ENCODE results near the gene PLCB4.

Gene PLCB4

DNA sequence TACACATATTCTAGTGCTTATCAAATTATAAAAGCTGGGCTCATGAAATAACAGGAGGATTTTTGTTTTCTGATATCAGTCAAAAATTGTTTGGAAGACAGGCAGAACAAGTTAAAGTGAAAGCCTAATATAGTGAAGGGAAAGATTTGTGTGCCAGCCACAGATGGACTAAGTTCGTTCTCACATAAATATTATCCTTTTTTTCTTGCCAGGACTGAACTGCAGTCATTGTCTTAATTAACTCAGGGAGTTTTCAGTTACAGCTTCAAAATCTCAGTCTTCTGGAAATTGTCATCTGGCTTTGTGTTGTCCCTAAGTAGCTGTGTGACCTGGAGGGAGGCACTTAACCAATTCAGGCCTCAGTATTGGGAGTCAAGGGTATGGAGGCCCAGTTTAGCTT is 40.7 kb downstream of the PLCB4 start:
- no peak for DNase-seq

- no peak for DNase-seq
Measured at GRCh38 chr20:9110365-9110764, 41.5 kb downstream of the PLCB4 start.

DNA sequence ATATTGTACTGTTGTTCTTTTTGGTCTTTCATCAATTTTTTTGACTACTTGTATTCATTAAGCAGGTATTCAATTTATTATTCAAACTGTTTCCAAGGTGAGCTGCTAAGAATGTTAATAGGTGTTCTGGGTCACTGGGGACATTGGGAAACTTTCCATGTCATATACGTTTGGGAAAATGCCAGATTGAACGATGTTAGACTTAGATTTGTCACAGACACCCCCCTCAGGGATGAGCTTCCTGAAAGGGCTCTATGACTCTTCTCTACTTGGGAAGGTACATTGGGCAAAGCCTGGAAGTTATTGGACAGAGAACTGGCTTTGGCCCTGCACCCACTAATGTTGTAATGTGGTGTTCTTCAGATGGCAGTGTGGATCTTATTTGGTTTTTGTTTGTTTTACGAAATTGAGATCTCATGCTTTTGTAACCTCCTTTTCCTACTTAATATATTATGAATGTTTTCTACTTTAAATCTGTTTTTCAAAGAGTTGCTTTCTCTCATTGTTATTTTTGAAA is 42.1 kb downstream of the PLCB4 start:
- DNase-seq = no peak

- DNase-seq = no peak
Measured at GRCh38 chr20:9112541-9113515, 43.9 kb downstream of the PLCB4 start.

GRCh38 chr20:9114709-9115108 is 45.8 kb downstream of the PLCB4 start:
- DNase-seq = no peak

- no peak for DNase-seq
Measured at GRCh38 chr20:9117548-9117947, 48.7 kb downstream of the PLCB4 start.

DNA sequence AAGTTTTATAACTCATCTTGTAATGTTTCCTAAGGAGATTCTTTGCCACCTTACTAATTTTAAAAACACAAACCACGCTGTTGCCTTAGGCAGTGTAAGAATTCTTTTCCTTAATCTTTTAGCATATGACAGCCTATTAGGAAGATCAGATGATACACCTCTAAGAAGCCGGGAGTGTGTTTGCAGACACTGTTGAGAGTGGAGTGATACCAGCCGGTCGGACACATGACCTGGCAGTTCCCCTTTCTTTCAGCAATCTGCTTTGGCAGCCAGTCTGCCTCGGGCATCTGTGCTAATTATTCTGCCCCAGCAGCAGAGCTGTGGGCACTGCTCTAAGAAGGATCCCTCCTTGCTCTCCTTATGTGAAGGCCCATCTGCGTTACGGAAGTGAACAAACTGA is 50.9 kb downstream of the PLCB4 start:
- DNase-seq = peak; percentile 4

- no peak for DNase-seq
Measured at GRCh38 chr20:9121211-9121610, 52.3 kb downstream of the PLCB4 start.

- DNase-seq = no peak
Measured at GRCh38 chr20:9122571-9122970, 53.7 kb downstream of the PLCB4 start.

DNA sequence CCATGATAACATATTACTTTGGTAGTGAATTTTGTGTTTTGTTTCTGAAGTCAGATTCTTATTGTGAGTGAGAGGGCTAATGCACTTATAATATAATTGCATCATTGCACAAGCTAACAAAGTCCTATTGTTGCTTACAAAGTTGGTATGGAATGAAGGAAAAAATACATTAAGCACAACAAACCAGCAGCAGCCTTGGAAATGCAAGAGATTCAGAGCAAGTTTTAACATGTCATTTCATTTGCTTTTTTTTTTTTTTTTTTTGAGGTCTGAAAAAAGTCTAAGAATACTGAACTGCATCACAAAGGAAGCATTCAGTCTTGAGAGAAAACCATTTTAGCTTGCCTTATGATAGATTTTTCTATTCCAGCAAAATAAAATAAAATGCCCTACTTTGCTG is 57.6 kb downstream of the PLCB4 start:
- DNase-seq = no peak

- DNase-seq = no peak
Measured at GRCh38 chr20:9128568-9128967, 59.7 kb downstream of the PLCB4 start.

DNA sequence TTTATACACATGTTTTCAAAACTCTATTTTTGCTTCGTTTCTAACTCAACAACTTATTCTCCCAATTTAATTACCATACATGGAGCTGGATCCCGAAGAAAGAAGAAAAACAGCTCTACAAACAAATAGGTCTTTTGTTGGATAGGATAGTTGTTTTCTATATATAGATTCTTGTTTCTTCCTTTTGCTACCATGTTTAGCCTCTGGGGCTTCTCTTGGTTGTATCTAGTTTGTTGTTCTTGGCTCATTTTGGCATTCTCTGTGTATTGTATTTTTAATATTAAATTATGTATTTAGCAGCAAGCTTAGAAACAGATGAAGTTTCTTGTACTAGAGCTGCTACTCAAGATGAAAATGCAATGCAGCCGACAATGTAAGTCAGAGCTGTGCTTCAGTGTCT is 60.9 kb downstream of the PLCB4 start:
- no peak for DNase-seq

DNA sequence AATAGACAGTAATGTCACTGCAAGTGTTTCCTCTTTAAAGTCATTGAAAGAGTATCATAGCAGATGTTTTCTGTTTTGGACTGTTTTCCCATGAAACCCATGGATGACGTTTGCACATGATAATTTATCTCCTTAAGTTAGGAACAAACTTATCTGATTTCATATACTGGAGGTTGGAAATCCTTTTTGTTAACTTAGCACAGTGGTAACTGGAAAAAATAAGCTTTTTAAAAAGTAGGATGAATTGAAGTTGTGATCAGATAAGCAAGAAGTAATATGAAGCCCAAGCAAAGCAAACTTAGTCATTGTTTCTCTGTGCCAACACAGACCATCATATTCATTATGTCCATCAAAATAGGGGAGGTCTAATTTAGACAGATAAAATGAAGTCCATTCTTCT is 61.6 kb downstream of the PLCB4 start:
- DNase-seq = no peak

DNA sequence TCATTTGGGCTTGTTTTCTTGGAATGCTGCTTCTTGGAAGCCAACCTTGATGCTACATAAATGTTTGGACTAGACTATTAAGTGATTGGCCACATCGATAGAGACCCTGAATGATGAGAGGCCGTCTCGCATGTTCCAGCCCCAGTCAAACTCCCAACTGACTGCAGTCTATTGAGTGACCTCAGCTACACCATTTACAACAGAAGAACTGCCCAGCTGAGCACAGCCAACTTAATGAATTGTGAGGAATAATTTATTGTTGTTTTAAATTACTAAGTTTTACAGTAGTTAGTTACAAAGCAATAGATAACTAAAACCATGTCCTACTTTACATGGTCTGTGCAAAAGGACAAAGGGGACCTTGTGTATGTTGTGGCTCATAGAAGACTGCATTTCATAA is 63.0 kb downstream of the PLCB4 start:
- no peak for DNase-seq

GRCh38 chr20:9134346-9134745 is 65.5 kb downstream of the PLCB4 start:
- DNase-seq = no peak

- DNase-seq = no peak
Measured at GRCh38 chr20:9136114-9136513, 67.2 kb downstream of the PLCB4 start.

- DNase-seq = no peak
Measured at GRCh38 chr20:9137001-9137400, 68.1 kb downstream of the PLCB4 start.

- DNase-seq = no peak
Measured at GRCh38 chr20:9139106-9139833, 70.4 kb downstream of the PLCB4 start.

DNA sequence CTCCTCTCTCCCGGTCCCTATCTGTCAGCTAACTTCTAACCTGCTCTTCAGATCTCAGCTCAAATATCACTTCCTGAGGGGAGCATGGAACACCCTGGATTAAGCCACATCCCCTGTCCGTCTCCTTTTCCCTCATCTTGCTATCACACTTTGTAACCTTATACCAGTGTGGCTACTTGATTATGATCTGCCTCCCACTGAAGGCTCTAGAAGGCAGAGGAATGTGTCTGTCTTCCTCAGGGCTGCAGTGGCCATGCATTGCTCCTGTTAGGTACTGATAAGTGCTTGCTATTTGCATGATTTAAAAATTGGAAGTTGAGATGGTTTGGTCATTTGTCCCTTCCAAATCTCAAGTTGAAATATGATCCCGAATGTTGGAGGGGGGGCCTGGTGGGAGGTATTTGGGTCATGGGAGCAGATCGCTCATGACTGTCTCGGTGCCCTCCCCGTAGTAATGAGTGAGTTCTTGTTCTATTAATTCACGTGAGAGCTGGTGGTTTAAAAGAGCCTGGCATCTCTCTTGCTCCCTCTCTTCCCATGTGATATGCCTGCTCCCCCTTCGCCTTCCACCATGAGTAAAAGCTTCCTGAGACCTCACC is 71.4 kb downstream of the PLCB4 start:
- no peak for DNase-seq

DNA sequence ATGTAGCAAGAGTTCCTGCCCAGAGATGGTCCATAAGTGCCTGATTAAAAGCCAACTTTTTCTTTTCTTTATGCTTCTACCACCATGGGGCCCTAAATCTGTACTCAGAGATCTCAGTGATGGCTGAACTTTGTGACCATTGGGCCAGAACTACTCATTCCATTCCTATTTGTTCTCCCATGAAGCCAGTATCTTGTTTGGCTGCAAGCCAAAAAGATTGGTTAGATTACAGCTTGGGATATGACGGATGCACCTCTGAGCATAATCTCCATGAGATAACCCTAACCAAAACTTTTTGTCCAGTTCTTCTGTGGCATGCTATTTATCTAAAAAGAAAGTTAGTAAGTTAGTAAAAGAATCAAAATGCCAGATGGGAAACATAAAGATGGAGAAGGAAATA is 72.2 kb downstream of the PLCB4 start:
- no peak for DNase-seq

GRCh38 chr20:9141921-9142320 is 73.0 kb downstream of the PLCB4 start:
- no peak for DNase-seq

- DNase-seq = no peak
Measured at GRCh38 chr20:9142809-9143208, 73.9 kb downstream of the PLCB4 start.

DNA sequence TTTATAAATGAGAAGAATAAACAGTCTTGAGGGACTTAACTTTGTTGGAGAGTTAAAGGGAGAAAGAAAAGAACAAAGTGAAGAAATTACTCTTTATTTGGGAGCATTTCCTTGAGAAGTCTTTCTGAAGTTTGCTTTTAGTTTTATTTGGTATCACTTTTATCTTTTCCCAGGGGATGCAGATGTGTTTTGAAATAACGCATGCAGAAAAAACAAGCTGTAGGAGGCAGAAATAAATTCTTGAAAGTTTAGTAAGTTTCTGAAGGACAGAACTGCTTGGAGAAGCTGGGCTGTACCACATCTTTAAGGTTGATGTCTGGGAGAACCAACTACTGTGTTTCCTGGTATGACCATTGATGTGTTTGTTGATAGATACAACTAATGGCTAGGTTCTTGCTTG is 75.0 kb downstream of the PLCB4 start:
- no peak for DNase-seq

DNA sequence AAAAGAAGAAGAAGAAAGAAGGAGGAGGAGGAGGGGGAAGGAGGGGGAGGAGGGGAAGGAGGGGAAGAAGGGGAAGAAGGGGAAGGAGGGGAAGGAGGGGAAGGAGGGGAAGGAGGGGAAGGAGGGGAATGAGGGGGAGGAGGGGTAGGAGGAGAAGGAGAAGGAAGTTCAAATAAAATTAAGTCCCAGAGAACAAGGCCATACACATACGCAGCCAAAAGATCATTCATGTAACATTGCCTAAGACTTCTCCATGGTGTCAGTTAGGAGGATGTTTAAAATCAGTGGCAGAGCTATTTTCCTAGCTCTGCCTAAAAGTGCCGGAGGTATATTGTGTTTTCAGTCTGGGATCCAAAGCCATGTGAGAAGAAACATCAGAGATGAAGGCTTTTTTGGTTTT is 75.8 kb downstream of the PLCB4 start:
- no peak for DNase-seq
